Muscle of leg (tissue), 11 donors: ENCODE results near the gene ZNF532. TPM values are rescaled to one million over a fixed set of nuclear protein-coding genes. Genes with fewer than 3 reads are reported as not detected.
"Not testable (repeated sequence)": the region's sequence is repeated elsewhere in the genome, so short reads cannot be mapped to it uniquely, and the experiment has no call there.

Source experiments
- DNase-seq: peaks from one replicate; pipeline ENCODE4 v3.0.0; 2013
- H3K27ac ChIP-seq: one replicate; pipeline ENCODE4 v1.5.1; 2013; ENCODE audit warnings: mild to moderate bottlenecking, low read length, control low read depth
- H3K27me3 ChIP-seq: one replicate; pipeline ENCODE4 v1.6.1; 2013; ENCODE audit warnings: low read length; ENCODE audit not compliant: control insufficient read depth, insufficient read depth
- H3K36me3 ChIP-seq: one replicate; pipeline ENCODE4 v1.6.1; 2013; ENCODE audit warnings: low read length; ENCODE audit not compliant: control insufficient read depth, insufficient read depth
- H3K4me1 ChIP-seq: one replicate; pipeline ENCODE4 v1.6.1; 2013; ENCODE audit warnings: low read length; ENCODE audit not compliant: control insufficient read depth, insufficient read depth
- H3K4me3 ChIP-seq: one replicate; pipeline ENCODE4 v1.5.1; 2013; ENCODE audit warnings: low read length, control low read depth
- H3K9me3 ChIP-seq: replicated peaks from 2 replicates; pipeline ENCODE4 v1.6.1; 2013; ENCODE audit warnings: low read depth, low read length; ENCODE audit not compliant: control insufficient read depth
- WGBS: methylation state at CpG from one replicate; pipeline ENCODE4 v1.1.5; 2013; ENCODE audit warnings: missing lambda C conversion rate; ENCODE audit not compliant: insufficient coverage; 5-methylcytosine and 5-hydroxymethylcytosine counted together
- polyA plus RNA-seq, 8 donors: library from polyadenylated mRNA; unstranded; fragments of 120-200 nt; gene quantifications; one replicate each; pipeline versions ENCODE4 v1.2.1 to v1.2.3, GENCODE V29; 2013; ENCODE audit warnings: inconsistent platforms in 1 of 8, low replicate concordance in 1 of 8; ENCODE audit not compliant: insufficient read length in 8 of 8, insufficient read depth in 1 of 8
- total RNA-seq: library from RNA; stranded (reverse); fragments of 120-200 nt; gene quantifications from one replicate; pipeline ENCODE4 v1.2.4, GENCODE V29; 2013

Gene ZNF532
- total and polyA plus RNA-seq, 9 donors, result 46.2 to 75.7 (median 64.6) TPM

GRCh38 chr18:59024829-59025228 is 160.2 kb downstream of the ZNF532 start:
- WGBS, result no CpG with 5 or more reads among the region's 3 CpGs
- Histone ChIP-seq H3K27ac (no peak overlapping the region), H3K4me3 (no peak overlapping the region), H3K9me3 (no peaks in the 10 kb centered on the region), H3K36me3 (no peaks in the 10 kb centered on the region), H3K4me1 (peaks cover 35% of the 10 kb centered on the region), H3K27me3 (no peaks in the 10 kb centered on the region)
- DNase-seq, result peak; percentile 67

GRCh38 chr18:59025532-59025931 is 160.9 kb downstream of the ZNF532 start:
- H3K27me3 ChIP-seq, H3K36me3 ChIP-seq, H3K9me3 ChIP-seq, DNase-seq, H3K27ac ChIP-seq, H3K4me3 ChIP-seq: not testable (repeated sequence)
- peaks cover 35% of the 10 kb centered on the region for H3K4me1 ChIP-seq
- WGBS, result 91% methylated on average over 1 of the region's 2 CpGs

GRCh38 chr18:59026364-59026763 is 161.7 kb downstream of the ZNF532 start:
- H3K36me3 ChIP-seq, result no peaks in the 10 kb centered on the region
- no peaks in the 10 kb centered on the region for H3K9me3 ChIP-seq
- no peak overlapping the region for H3K4me3 ChIP-seq
- no peak for DNase-seq
- peaks cover 34% of the 10 kb centered on the region for H3K4me1 ChIP-seq
- 82% methylated on average over 6 of the region's 6 CpGs for WGBS
- no peaks in the 10 kb centered on the region for H3K27me3 ChIP-seq
- H3K27ac ChIP-seq, result no peak overlapping the region

- whole genome bisulfite sequencing, result 60% methylated on average over 5 of the region's 12 CpGs
- Histone ChIP-seq H3K4me1 (peaks cover 36% of the 10 kb centered on the region), H3K4me3 (no peak overlapping the region), H3K9me3 (no peaks in the 10 kb centered on the region), H3K27ac (no peak overlapping the region), H3K36me3 (no peaks in the 10 kb centered on the region), H3K27me3 (no peaks in the 10 kb centered on the region)
- peak; percentile 39 for DNase-seq
Observed at GRCh38 chr18:59026831-59027410, 162.2 kb downstream of the ZNF532 start.

GRCh38 chr18:59029663-59030429 is 165.2 kb downstream of the ZNF532 start:
- WGBS, result 89% methylated on average over 18 of the region's 23 CpGs
- no peaks in the 10 kb centered on the region for H3K9me3 ChIP-seq
- peaks cover 2% of the 10 kb centered on the region for H3K27me3 ChIP-seq
- H3K27ac ChIP-seq, result no peak overlapping the region
- peaks cover 26% of the 10 kb centered on the region for H3K4me1 ChIP-seq
- no peaks in the 10 kb centered on the region for H3K36me3 ChIP-seq
- H3K4me3 ChIP-seq, result no peak overlapping the region
- DNase-seq, result no peak

GRCh38 chr18:59032308-59032707 is 167.6 kb downstream of the ZNF532 start:
- H3K36me3 ChIP-seq, result no peaks in the 10 kb centered on the region
- no peak for DNase-seq
- H3K4me3 ChIP-seq, result no peak overlapping the region
- 89% methylated on average over 5 of the region's 8 CpGs for WGBS
- H3K27ac ChIP-seq, result no peak overlapping the region
- H3K27me3 ChIP-seq, result peaks cover 2% of the 10 kb centered on the region
- H3K4me1 ChIP-seq, result peaks cover 15% of the 10 kb centered on the region
- H3K9me3 ChIP-seq, result no peaks in the 10 kb centered on the region

- no peak overlapping the region for H3K27ac ChIP-seq
- H3K27me3 ChIP-seq, result peaks cover 2% of the 10 kb centered on the region
- 56% methylated on average over 3 of the region's 3 CpGs for WGBS
- no peaks in the 10 kb centered on the region for H3K36me3 ChIP-seq
- H3K4me1 ChIP-seq, result peaks cover 11% of the 10 kb centered on the region
- H3K9me3 ChIP-seq, result no peaks in the 10 kb centered on the region
- DNase-seq, result no peak
- no peak overlapping the region for H3K4me3 ChIP-seq
Observed at GRCh38 chr18:59033359-59033758, 168.7 kb downstream of the ZNF532 start.

- peaks cover 11% of the 10 kb centered on the region for H3K4me1 ChIP-seq
- peaks cover 2% of the 10 kb centered on the region for H3K27me3 ChIP-seq
- H3K27ac ChIP-seq, result no peak overlapping the region
- no peaks in the 10 kb centered on the region for H3K9me3 ChIP-seq
- no peak for DNase-seq
- WGBS, result 86% methylated on average over 5 of the region's 5 CpGs
- no peaks in the 10 kb centered on the region for H3K36me3 ChIP-seq
- no peak overlapping the region for H3K4me3 ChIP-seq
Observed at GRCh38 chr18:59033974-59034373, 169.3 kb downstream of the ZNF532 start.

- no peak overlapping the region for H3K27ac ChIP-seq
- H3K4me1 ChIP-seq, result peaks cover 11% of the 10 kb centered on the region
- 88% methylated on average over 5 of the region's 8 CpGs for WGBS
- no peaks in the 10 kb centered on the region for H3K9me3 ChIP-seq
- H3K4me3 ChIP-seq, result no peak overlapping the region
- H3K27me3 ChIP-seq, result peaks cover 2% of the 10 kb centered on the region
- DNase-seq, result no peak
- no peaks in the 10 kb centered on the region for H3K36me3 ChIP-seq
Observed at GRCh38 chr18:59035591-59035990, 170.9 kb downstream of the ZNF532 start.
